HUES48 (cell line): Measurements from ENCODE around the gene TMEM167A.

Experiments
- H3K27ac ChIP-seq: one replicate; pipeline ENCODE4 v1.7.0; 2013; ENCODE audit warnings: low read depth, low read length, inconsistent platforms
- H3K27me3 ChIP-seq: 2 replicates; pipeline ENCODE4 v1.6.1; 2013; ENCODE audit warnings: mild to moderate bottlenecking, low read length; ENCODE audit not compliant: control insufficient read depth, insufficient read depth
- H3K36me3 ChIP-seq: 2 replicates; pipeline ENCODE4 v1.6.1; 2013; ENCODE audit warnings: low read length; ENCODE audit not compliant: control insufficient read depth, insufficient read depth
- H3K4me1 ChIP-seq: 2 replicates; pipeline ENCODE4 v1.6.1; 2013; ENCODE audit warnings: mild to moderate bottlenecking, low read length; ENCODE audit not compliant: control insufficient read depth, insufficient read depth
- H3K4me3 ChIP-seq: 2 replicates; pipeline ENCODE4 v1.5.1; 2013; ENCODE audit warnings: mild to moderate bottlenecking, low read depth, low read length
- H3K9ac ChIP-seq: 2 replicates; pipeline ENCODE4 v1.6.1; 2013; ENCODE audit warnings: mild to moderate bottlenecking, low read depth, low read length, moderate library complexity
- H3K9me3 ChIP-seq: 2 replicates; pipeline ENCODE4 v1.6.1; 2013; ENCODE audit warnings: low read length; ENCODE audit not compliant: control insufficient read depth, insufficient read depth

Gene TMEM167A, protein sequence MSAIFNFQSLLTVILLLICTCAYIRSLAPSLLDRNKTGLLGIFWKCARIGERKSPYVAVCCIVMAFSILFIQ

DNA sequence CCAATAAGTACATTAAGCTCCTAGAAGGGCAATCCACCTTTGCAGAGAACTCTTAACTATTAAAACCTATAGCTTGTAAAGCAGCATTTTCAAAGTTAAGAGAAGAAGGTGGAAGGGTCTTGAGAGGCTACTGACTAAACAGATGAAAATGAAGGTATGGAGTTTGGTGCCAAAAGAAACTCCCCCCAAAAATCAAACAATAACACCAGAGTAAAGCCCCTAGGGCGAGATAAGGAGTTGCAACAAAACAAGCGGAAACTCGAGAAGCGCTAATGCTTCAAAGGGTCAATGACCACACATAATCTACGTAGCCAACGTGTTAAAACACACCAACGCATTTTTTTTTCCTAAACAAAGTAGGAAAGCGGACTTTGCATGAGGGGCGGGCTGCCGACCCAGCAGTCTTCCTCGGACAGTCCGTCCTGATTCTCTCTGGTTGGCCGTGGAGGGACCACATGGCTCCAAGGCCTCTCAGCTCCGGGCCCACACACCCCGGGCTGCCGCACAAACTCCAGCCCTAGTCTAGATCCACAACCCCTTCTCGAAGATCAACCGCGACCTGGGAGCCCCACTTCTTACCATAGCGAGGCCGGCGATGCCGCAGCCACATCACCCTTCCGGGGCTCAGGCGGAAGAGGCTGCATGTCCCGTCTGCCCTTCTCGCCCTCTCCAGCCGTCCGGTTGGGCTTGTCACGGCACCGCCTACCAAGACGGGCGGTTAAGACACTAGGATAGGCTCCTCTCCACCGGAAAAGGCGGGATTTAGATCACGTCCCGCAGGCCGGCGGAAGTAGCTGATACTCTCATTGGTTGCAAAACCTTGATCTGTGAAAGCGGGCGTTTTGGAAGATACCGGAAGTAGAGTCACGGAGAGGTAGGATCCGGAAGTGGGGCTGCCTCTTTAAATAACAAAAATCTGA, at the start of gene TMEM167A, which contains the start of gene XRCC4:
Gene TMEM167A (minus strand): TSS at position 653 of the 920 bp plus-strand sequence. CDS start 71 bp downstream, at position 582.
Gene XRCC4 (plus strand): TSS at position 806 of the 920 bp plus-strand sequence. CDS start 27,373 bp downstream, outside the sequence.
- H3K4me3 ChIP-seq: peak within 1 kb of the TSS; percentile 95
- no peaks in the 10 kb centered on the region for H3K9me3 ChIP-seq
- peak within 1 kb of the TSS; percentile 92 for H3K27ac ChIP-seq
- H3K36me3 ChIP-seq: peaks cover 17% of the 10 kb centered on the region
- peaks cover 33% of the 10 kb centered on the region for H3K4me1 ChIP-seq
- peak within 1 kb of the TSS; percentile 95 for H3K9ac ChIP-seq
- H3K27me3 ChIP-seq: no peaks in the 10 kb centered on the region

DNA sequence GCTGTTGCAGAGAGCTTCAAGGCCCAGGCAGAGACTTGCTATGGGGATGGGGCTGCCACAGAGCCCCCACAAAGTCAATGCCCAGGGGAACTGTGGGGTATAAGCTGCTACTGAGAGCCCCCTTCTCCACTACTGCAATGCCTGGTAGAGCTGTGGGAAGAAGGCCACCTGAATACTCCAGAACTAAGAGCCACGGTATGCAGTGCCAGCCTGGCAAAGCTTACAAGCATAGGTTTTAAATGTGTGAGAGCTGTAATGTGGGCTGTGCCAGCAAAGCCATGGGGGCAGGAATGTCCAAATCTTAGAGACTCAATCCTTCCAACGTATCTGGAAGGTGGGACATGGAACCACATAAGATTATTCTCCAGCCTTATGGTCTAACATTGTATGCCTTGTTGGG, 49.3 kb upstream of the TMEM167A start:
- no peaks in the 10 kb centered on the region for H3K27me3 ChIP-seq
- H3K36me3 ChIP-seq: no peaks in the 10 kb centered on the region
- H3K9ac ChIP-seq: no peak overlapping the region
- no peaks in the 10 kb centered on the region for H3K4me1 ChIP-seq
- no peak overlapping the region for H3K27ac ChIP-seq
- no peaks in the 10 kb centered on the region for H3K9me3 ChIP-seq
- no peak overlapping the region for H3K4me3 ChIP-seq

DNA sequence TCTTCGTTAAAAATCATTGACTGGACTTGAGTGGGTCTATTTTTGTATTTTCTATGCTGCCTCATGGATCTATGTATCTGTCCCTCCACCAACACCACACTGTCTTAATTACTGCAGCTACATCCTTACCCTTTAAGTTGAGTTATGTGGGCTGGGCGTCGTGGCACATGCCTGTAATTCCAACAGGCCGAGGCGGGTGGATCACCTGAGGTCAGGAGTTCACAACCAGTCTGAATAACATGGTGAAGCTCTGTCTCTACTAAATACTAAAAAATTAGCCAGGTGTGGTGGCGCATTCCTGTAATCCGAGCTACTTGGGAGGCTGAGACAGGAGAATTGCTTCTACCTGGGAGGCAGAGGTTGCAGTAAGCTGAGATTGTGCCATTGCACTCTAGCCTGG, 48.4 kb upstream of the TMEM167A start:
- Histone ChIP-seq H3K9ac (no peak overlapping the region), H3K27me3 (no peaks in the 10 kb centered on the region), H3K27ac (no peak overlapping the region), H3K9me3 (no peaks in the 10 kb centered on the region), H3K4me3 (no peak overlapping the region), H3K36me3 (no peaks in the 10 kb centered on the region), H3K4me1 (no peaks in the 10 kb centered on the region)

DNA sequence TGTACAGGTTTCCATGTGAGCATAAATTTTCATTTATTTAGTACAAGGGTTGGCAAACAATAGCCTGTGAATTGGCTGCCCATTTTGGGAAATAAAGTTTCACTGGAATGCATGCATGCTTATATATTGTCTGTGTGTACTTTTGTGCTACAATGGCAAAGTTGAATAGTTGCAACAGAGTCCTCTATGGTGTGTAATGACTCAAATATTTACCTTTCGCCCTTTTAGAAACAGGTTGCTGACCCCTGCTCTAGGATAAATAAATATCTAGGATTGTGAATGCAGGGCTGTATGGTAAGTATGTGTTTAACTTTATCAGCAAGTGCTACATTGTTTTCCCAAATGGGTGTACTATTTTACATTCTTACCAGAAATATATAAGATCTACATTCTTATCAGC, 47.4 kb upstream of the TMEM167A start:
- Histone ChIP-seq H3K4me3 (no peak overlapping the region), H3K9ac (no peak overlapping the region), H3K9me3 (no peaks in the 10 kb centered on the region), H3K27me3 (no peaks in the 10 kb centered on the region), H3K36me3 (no peaks in the 10 kb centered on the region), H3K27ac (no peak overlapping the region), H3K4me1 (no peaks in the 10 kb centered on the region)

DNA sequence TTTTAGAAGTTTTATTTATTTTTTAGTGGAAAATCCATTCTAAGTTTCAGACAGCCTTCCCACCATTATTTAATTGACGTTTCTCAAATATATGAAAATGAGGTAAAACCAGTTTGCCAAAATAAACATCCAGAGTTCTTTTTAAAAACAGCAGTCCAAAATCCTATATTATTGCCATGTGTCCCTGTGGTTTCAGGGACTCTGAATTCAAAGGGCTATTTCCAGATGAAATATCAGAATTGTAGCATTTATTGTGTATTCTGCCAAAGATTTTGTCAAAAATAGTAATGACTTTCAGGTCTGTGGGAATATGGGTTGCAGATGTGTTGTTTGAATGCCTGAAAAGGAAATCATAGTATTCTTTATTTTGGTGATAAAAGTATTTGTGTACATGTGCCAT, 41.8 kb upstream of the TMEM167A start:
- H3K27me3 ChIP-seq: no peaks in the 10 kb centered on the region
- H3K9me3 ChIP-seq: 0 out of 2 replicates have a peak, but pooled peaks cover 2% of the 10 kb centered on the region

DNA sequence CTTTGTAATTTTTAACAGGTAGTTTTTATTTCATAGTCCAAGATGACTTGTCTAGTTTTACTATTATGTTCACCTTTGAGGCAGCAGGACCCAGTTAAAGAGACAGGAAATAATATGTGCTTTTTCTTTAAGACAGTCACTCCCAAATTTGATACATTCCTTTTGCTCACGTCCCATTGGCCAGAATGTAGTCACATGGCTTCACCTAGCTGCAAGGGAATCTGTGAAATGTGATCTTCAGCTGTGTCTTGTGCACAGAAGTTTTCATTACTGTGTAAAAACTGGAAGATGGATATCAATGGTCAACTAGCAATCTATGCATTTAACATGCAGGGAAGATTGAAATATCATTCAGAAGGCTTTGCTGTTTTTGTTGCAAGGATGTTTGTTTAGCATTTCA, 41.3 kb upstream of the TMEM167A start:
- Histone ChIP-seq H3K9me3 (0 out of 2 replicates have a peak, but pooled peaks cover 2% of the 10 kb centered on the region), H3K9ac (no peak overlapping the region), H3K27ac (no peak overlapping the region), H3K4me1 (no peaks in the 10 kb centered on the region), H3K4me3 (no peak overlapping the region), H3K27me3 (no peaks in the 10 kb centered on the region), H3K36me3 (no peaks in the 10 kb centered on the region)

More for the DNA sequence above, 41.8 kb upstream of the TMEM167A start:
- Histone ChIP-seq H3K9ac (no peak overlapping the region), H3K4me3 (no peak overlapping the region), H3K36me3 (no peaks in the 10 kb centered on the region), H3K27ac (no peak overlapping the region), H3K4me1 (no peaks in the 10 kb centered on the region)

DNA sequence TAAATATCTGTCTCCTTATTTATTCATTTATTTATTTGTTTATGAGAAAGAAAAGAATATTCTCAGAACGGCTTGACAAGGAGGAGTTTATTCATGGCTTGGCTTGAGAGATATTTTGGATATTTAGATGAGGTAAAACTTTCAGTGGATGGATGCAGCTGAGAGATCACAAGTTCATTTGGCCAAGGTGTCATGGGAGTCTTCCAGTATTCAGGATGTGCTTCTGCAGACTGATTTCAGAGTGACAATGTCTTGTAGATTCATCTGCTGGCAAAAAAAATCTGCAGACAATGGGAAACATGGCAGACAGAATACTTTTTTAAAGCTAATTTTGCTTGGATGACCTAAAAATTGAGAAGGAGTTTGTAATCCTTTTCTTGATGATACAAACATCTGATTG, 38.6 kb upstream of the TMEM167A start:
- no peak overlapping the region for H3K9ac ChIP-seq
- H3K27ac ChIP-seq: no peak overlapping the region
- H3K9me3 ChIP-seq: peaks cover 2% of the 10 kb centered on the region; the same call in 1 of the 2 replicates
- H3K36me3 ChIP-seq: no peaks in the 10 kb centered on the region
- no peak overlapping the region for H3K4me3 ChIP-seq
- H3K4me1 ChIP-seq: no peaks in the 10 kb centered on the region
- H3K27me3 ChIP-seq: no peaks in the 10 kb centered on the region

DNA sequence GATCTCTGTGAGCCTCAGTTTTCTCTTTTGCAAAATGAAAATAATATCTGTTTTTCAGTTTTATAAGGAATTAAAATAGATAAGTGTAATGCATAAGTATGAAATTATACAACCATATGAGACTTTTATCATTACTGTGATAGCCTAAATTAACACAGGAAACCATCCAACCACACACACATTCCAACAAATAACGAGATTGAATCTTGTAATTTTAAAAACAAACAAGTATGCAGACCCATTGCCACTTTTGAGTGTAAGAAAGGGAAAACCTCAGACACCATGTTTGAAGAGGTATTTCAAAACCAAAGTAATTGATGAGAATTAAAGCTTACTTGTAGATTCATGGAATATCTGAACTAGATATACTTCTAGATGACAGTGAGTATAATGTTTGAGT, 32.2 kb upstream of the TMEM167A start:
- H3K36me3 ChIP-seq: no peaks in the 10 kb centered on the region
- peaks cover 2% of the 10 kb centered on the region; the same call in 1 of the 2 replicates for H3K9me3 ChIP-seq
- H3K4me3 ChIP-seq: no peak overlapping the region
- no peaks in the 10 kb centered on the region for H3K27me3 ChIP-seq
- no peaks in the 10 kb centered on the region for H3K4me1 ChIP-seq
- H3K27ac ChIP-seq: no peak overlapping the region
- H3K9ac ChIP-seq: no peak overlapping the region

DNA sequence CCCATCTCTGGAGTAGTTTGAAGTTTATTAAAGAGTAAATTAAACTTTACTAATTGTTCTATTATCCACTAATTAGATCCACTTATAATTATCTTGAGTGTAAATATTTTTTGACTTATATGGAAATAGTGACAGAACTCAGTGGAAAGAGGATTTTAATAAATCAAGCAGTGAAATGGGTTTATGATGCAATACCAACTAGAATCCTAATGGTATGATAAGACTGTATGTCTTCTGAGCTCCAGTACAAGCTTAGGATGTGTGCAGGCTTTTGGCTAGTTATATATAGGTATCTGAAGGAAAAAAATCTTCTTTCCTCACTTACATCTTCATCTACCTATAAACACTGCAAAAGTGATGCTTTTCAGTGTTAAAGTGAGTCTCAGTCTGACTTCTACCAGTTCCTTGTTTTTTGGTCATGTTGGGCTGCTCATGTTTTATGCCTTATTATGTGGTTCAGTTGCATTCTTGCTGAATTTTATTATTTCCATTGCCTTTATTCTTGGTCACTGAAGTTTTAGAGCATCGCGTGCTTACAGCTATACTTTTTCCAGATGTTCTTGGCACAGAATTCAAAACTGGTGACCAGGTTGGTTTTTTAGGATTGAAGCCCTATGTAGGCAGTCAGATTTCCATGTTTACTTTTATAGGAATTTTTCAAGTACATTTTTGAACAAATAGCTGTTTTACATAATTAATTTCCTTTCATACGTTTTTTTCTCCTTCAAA, 30.7 kb upstream of the TMEM167A start:
- H3K9ac ChIP-seq: no peak overlapping the region
- H3K4me1 ChIP-seq: no peaks in the 10 kb centered on the region
- no peaks in the 10 kb centered on the region for H3K36me3 ChIP-seq
- no peaks in the 10 kb centered on the region; the same call in 1 of the 2 replicates for H3K9me3 ChIP-seq
- H3K27ac ChIP-seq: no peak overlapping the region
- H3K4me3 ChIP-seq: no peak overlapping the region
- H3K27me3 ChIP-seq: no peaks in the 10 kb centered on the region

DNA sequence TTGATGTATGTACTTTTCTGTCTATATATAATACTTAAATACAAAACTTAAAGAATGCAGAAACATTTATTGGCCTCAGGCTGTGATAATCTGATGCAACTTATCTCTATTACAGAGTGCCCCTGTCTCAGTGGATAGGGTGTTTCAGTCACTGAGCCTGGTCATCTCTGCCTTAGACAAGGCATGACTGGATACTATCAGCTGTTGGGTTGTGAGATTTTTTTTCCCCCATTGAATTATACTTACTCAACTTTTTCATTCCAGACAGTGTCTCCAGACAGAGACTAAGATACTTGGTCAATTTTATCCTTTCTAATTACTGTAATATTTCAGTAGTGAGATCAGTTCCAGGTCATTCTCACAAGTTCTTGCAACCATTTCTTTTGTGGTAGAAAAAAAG, 26.8 kb upstream of the TMEM167A start:
- H3K4me1 ChIP-seq: peaks cover 10% of the 10 kb centered on the region
- H3K36me3 ChIP-seq: no peaks in the 10 kb centered on the region
- no peaks in the 10 kb centered on the region for H3K27me3 ChIP-seq
- no peaks in the 10 kb centered on the region for H3K9me3 ChIP-seq
- H3K9ac ChIP-seq: no peak overlapping the region
- H3K4me3 ChIP-seq: no peak overlapping the region
- H3K27ac ChIP-seq: no peak overlapping the region
